ENCODE data around the gene RCBTB1.
"Not testable (repeated sequence)": the region's sequence is repeated elsewhere in the genome, so short reads cannot be mapped to it uniquely, and the experiment has no call there.

The RCBTB1 gene

DNA sequence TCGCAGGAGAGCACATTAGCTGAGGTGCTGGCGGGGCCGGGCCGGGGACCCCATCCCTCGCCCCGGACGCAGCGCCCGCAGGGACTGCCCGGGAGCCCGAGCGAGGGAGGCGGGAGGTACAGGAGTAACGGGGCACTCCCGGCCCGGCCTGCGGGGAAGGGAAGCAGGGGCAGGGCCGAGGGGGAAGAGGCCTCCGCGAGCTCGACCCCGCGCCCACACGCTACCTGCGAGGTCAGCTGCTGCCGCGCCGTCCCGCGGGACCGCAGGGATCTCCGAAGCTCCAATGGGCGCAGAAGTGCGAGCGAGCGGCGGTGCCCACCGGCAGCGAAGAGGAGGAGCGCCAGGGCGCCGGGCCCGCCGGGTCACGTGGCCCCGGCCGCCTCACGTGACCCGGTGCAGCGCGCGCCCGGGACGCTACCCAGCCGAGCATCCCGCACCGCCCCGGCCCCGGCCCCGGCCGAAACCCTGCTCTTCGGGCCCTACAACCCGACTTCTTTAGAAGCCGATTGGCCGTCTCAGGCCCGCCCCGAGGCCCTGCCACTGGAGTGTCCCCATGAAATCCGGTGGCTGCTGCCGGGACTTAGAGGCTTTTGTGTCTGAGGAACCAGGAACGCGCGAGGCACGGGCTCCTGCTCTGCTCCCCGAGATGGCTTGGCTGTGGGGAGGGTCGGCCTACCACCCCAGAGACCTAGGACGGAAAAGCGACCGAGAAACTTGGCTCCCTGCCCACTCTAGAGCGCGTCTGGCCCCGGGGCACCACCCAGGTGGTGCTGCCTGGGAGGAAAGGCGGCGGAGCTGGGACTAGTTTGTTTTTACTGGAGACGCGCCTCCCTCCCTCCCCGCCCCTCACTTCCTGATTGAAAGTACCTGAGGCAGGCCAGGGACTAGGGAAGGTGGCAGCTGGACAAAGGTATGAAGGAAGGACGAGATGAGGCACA lies at the start of gene RCBTB1:
Gene RCBTB1, minus strand, starts transcription at position 339 of the 938 bp plus-strand sequence. CDS start 18,279 bp downstream, outside the sequence.
- DNase-seq = no peak

DNA sequence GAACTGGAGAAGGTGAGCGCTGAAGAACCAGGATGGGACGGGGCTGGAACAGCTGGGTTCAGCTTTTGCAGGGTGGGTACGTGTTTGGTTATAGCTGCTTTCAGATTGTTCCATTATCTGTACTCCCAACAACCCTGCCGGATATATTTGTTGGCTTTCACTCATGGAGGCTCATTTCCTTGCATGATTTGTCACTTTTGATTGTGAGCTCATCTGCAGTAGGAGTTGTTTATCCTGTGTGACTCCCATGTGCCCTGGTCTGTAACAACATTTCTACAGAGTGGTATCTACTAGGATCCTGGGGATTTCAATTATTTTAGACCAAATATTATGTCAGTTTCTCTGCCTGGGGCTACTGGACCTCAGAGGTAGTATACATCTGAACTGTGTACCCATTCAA lies 48.4 kb upstream of the RCBTB1 start:
- no peak for DNase-seq

DNA sequence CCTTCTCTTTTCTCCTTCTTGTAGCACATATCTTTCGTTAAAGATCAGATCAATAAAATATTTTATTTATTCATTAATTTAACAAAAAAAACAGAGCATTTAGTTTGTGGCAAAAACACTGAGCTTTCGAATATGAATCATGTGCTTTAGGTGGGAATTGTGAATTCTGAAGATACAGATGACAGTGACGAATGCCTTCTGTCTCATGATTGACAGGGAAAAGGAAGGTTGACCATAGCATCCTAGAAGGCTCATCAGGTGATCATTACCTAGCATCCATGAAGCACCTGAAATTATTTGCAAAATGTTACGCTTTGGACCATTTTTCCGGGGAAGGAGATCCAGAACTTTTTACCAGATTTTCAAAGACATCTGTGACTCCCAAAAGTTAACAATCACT lies 46.8 kb upstream of the RCBTB1 start:
- no peak for DNase-seq

DNA sequence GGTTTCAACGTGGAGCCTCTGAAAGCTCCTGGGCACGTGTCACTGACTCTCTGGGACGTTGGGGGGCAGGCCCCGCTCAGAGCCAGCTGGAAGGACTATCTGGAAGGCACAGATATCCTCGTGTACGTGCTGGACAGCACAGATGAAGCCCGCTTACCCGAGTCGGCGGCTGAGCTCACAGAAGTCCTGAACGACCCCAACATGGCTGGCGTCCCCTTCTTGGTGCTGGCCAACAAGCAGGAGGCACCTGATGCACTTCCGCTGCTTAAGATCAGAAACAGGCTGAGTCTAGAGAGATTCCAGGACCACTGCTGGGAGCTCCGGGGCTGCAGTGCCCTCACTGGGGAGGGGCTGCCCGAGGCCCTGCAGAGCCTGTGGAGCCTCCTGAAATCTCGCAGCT lies 45.2 kb upstream of the RCBTB1 start:
- no peak for DNase-seq

DNA sequence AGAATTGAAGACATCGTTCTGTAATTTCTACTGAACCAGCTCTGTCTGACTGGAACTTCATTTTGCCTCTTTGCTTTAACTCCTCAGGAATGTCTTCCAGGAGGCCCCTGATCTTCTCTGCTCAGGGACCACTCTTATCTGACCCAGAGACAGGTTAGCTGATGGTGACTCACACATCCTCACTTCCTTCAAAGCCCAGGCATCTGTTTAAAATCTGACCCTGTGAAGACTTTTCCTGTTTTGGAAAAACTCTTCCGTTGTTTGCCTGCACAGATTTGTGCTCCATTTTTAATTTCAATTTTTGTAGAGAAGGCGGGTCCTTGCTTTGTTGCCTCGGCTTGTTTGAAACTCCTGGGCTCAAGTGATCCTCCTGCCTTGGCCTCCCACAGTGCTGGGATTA lies 44.6 kb upstream of the RCBTB1 start:
- no peak for DNase-seq

DNA sequence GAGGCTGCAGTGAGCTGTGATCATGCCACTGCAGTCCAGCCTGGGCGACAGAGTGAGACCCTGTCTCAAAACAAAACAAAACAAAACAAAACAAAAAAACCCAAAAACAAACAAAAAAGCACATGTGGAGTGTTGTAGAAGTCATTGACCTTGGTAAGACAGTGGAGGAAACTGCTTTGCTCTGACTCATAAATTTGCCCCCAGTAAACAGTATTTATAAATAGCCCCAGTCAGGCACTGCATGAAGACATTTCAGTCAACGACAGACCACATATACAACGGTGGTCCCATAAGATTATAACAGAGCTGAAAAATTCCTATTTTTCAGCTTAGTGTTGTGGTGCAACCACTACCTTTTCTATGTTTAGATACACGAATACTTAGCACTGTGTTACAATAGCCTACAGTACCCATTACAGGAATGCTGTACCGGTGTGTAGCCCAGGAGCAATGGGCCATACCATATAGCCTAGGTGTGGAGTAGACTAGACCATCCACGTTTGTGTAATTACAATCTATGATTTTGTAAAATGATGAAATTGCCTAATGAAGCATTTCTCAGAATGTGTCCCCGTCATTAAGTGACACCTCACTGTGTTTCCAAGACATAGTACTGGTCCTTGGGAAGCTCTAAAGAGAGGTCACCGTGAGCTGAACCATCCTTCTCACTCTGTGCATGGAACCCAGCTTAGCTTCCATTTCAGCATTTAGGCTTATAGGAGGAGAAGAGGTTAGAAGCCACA lies 44.0 kb upstream of the RCBTB1 start:
- DNase-seq = no peak

DNA sequence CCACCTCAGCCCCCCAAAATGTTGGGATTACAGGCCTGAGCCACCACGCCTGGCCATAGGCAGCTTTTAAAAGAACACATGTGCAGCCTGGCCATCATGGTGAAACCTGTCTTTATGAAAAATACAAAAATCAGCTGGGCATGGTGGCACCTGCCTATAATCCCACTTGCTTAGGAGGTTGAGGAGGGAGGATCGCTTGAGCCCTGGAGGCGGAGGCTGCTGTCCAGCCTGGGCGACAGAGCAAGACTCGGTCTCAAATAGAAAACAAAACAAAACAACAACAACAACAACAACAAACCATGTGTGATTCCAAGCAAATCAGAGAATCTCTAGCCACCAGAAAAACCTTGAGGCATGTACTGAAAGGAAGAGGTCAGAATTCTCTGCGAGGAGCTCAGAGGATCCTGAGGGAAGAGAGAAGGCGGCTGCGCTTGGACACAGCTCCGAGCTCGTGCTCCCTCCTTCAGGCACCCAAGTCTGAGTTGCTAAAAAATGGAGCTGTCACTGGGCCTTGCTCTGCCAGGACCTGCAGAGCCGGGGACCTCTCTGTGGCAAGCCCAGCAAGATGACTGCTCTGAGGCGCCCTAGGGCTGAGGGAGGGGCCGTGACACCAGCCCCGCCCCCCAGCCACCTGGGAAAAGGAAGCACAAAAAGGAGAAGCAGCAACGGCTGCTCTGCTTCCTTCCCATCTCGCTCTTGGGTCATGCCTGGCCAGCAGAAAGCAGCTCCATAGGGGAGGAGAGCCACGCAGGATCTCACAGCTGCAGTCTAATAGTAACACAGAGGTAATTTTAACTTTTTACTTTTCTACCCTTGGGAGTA lies 42.7 kb upstream of the RCBTB1 start, which contains the start of gene ARL11:
Gene ARL11, plus strand, starts transcription at position 677 of the 822 bp plus-strand sequence. CDS start 1,941 bp downstream, outside the sequence.
- DNase-seq = no peak

DNA sequence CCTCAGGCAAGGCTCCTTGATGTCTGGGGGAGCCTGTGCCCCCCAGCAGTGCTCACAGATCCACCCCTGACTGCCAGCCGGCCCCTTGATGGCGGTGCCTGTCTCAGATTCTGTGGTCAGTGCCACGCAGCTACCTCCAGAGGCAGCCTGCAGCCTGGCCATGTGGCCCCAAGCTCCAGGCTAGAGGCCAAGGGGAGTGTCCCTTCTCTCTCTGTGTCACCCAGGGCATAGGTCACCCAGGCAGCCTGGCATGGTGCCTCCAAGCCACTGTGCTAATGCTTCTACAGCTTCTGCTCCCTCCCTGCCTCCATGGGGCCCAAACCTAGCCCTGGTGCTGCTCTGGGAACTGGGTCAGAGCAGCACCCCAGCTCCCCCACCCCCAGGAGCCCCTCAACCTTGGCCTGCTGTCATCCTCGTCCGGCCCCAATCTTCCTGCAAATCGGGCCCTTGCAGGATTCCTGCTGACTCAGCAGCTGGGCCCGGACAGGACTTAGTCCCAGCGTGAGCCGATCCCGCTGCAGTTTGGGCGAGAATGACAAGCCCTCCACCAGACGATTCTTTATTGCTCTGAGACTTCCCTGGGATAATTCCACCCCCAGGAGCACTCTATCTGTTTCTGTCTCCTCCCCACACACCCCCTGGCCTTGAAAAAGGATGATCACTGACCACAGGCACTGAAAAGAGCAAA lies 40.2 kb upstream of the RCBTB1 start:
- DNase-seq = no peak

DNA sequence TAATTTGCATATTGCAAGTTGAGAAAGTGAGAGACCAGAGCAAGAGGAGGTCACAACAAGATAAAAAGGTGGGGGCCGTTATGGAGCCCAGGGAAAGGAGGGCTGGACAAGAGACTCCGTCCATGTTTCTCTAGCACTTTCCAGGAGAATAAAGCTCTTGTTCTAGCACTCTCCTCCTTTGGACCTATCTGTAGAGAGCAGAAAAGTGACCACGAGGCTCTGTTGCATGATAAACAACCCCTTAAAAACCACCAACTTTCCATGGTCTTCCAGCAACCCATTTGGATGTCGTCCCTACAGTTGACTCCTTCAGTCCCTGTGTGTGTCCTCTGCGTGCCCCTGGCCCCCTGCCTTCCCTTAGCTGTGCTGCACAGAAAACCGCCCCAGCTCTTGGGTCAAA lies 38.9 kb upstream of the RCBTB1 start:
- no peak for DNase-seq

DNA sequence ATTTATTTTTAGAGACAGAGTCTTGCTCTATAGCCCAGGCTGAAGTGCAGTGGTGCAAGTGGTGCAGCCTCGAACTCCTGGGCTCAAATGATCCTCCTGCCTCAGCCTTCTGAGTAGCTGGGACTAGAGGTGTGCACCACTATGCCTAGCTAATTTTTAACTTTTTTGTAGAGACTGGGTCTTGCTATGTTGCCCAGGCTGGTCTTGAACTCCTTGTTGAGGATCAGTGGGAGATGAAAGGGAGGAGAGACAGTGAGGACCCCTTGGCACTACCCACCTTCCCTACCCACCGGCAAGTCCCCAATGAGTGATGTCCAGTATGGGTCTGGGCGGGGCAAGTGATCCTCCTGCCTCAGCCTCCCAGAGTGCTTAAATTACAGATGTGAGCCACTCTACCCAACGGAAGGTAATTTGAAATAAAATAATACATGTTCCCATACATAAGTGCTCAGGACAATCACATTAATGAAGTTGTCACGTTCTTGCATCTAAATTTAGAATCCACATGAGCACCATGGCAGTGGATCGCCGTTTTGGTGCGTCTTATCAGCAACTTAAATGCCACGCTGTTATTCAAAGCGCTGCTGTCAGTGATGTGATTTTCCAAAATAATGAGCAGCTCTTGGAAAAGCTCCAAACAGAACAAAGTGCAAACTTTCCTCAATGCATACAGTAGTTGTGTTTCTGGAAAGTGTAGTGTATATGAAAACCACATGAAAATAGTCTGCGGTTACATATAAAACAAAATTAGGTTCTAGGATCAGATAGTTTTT lies 37.0 kb upstream of the RCBTB1 start:
- no peak for DNase-seq

DNA sequence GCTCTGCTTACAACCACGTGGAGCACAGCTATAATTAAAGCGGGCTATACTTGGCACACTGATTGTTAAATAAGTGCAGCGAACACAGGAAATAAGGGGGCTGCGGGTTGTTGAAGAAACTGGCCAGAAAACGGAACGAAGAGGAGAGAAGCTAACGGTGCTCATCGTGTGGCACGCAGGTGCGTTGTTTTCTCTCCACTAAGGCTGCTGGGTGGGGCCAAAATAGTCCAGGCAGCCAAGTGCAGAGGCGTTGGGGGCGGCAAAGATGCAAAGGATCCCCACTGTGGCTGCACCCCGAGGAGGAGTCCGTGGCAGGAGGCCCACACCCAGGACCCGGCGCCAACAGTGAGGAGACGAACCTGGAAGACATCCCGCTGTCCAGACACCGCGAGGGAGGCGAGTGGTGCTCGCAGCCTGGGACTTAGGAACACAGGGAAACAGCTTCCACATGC lies 34.8 kb upstream of the RCBTB1 start:
- no peak for DNase-seq

DNA sequence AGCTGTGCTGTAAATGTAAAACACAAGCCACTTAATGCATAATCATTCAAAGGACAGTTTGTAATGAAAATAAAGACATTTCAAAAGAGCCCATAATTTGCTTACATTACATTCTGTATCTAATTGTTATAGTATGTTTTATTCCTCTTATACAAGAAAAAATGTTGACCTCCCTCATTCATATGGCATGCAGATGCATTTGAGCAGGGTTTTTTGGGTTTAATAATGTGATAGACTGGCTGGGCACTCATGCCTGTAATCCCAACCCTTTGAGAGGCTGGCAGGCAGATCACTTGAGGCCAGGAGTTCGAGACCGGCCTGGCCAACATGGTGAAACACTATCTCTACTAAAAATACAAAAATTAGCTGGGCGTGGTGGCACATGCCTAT lies 31.3 kb upstream of the RCBTB1 start:
- no peak for DNase-seq

DNA sequence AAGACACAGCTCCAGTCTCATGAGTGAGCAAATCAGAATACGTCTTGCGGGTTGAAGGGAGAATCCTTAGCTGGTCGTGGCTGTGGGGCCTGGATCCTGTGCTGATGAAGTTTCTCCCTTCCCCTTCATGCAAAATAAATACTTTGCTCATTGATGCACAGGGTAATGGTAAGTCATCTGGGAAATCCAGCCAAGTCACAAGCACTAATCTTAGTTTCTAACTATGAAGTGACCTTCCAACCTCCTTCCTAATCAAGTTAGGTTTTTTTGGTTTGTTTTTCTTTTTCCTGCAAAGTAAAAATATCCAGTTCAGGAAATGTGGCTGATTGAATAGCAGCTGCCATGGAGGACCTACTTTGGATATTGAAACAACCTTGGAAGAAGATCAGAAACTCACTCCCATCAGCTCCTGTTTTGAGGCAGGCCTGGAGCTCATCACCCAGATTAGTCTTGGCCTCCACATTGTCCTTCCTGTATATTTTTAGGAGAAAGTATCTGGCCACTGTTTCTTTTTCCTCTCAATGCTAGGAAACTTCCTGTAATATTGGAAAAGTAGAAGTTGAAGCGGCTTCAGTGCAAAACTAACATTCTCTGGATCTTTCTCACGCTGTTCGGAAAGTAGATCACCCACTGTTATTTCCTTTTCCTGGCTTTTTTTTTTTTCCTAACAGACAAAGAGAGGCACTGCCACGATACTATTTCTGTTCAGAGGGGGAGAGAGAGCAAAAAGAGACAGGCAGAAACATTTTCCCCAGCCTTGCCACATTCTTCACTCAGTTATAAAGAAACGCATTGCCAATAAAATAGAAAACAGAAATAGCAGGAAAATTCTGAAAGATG lies 30.7 kb upstream of the RCBTB1 start:
- no peak for DNase-seq

DNA sequence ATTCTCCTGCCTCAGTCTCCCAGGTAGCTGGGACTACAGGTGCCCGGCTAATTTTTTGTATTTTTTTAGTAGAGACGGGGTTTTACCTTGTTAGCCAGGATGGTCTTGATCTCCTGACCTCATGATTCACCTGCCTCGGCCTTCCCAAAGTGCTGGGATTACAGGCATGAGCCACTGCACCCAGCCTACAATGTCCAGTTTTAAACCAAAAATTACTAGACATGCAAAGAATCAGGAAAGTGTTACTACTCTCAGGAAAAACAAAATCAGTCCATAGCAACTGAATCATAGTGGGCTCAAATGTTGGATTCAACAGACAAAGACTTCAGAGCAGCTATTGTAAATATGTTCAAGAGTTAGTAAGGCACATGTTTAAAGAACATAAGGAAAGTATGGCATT lies 26.7 kb upstream of the RCBTB1 start:
- not testable (repeated sequence) for DNase-seq

DNA sequence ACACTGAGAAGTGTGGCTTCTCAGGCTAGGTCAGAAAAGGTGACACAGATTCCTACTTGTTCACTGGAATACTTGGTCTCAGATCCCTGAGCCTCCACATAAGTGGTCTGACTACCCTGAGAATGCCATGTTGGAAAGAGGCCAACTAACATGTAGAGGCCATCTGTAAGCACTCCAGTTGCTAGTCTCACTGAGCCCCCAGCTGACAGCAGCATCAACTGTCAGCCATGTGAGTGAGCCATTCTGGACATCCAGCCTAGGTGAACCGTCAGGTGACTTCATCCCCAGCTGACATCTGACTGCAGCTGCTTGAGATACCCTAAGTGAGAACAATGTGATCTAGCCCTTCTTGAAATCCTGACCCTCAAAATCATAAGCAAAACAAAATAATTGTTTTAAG lies 24.8 kb upstream of the RCBTB1 start:
- peak; percentile 31 for DNase-seq

DNA sequence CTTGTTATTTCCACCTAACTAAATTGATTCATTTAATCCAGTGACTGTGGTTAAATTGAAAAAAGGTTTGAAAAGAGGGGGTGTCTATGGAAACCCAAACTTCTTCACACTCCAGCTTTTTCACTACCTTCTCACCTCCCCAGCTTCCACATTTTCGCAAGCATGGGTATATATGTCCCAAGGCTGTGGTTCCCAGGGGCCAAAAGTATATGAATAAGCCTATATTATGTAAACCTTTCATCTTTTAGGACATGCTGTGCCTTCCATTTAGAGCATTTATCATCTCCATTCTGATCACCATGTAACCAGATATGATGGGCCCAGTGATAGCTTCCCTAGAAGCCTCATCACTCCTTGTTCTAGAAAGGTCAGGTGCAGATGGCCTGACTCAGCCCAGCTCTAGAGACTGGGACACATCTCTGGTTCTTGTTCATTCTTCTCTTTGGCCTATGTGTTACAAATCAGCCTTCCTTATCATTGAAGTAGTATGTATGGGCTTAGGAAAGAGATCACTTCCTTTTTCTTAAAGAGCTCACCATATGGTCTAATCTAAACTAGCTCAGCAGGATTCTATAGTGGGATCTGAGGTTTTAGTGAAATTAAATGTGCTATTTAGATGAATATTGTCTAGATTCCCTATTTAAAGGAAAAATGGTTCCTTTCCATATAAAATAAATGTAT lies 23.4 kb upstream of the RCBTB1 start:
- no peak for DNase-seq

DNA sequence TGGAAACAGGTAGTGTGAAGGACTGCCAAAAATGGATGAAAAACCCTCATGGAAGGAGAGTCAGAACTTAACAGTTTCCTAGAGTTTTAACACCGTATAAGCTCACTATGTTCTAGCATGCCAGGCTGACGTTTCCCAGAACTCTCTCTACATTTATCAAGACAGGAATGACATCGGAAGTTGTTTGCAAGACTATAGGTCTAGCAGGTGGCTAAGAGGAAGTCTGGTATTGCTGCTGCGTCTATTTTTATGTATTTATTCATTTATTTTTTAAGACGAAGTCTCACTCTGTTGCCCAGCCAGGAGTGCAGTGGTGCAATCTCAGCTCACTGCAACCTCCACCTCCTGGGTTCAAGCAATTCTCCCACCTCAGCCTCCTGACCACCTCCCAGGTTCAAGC lies 22.4 kb upstream of the RCBTB1 start:
- no peak for DNase-seq

DNA sequence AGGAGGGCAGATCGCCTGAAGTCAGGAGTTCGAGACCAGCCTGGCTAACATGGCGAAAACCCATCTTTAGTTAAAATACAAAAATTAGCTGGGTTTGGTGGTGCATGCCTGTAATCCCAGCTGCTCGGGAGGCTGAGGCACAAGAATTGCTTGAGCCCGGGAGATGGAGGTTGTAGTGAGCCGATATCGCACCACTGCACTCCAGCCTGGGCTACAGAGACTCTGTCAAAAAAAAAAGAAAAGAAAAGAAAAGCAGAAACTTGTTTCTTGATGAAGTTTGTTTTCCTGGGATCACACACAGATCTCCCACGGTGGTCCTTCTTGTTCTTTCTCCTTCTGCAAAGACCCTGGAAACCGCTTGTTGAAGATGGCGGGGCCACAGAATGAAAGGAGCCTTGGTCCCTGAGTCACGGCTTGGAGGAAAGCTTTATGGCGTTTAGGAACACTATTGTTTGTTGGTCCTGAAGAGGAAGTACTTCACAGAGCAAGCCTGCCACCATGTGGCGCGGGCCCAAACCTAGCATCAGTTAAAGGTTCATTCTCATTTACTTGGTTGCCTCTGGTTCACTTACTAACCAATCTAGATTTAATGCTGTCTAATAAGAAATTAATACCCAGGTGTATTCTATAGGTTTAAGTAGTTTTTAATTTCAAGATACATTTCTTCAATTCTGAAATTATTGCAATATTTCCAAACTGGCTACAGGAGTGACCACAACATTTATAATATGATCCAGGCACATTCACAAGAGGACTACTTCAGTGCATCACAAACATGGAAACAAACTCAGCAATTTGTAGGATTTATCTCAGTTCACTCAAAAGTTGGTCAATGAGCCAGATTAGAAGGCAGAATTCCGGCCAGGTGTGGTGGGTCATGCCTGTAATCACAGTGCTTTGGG lies 21.6 kb upstream of the RCBTB1 start:
- peak; percentile 65 for DNase-seq

DNA sequence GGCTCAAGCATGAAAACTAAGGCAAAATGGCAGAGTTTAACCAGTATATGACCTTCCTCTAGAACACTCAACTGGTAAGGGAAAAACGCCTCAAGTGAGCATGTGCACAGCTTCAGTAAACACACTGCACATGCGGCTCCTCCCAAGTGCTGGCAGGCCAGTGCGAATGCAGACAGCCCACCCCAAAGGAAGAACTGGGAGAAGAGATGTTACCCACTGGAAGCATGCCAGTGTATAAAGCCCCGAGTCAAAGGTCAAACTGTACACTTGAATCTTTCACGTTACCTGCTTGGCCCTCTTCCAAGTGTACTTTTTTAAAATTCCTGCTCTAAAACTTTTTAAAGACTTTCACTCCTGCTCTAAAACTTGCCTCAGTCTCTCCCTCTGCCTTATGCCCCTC lies 19.2 kb upstream of the RCBTB1 start:
- no peak for DNase-seq

All from NCI-H187 treated with DMSO at 0.1 percent for 48 hours (cell line).